ENCODE measurements around the gene IL22RA1.

GRCh38 chr1:24127134-24127800 is 15.7 kb downstream of the IL22RA1 start:
- TF ChIP-seq, protein P1, sequence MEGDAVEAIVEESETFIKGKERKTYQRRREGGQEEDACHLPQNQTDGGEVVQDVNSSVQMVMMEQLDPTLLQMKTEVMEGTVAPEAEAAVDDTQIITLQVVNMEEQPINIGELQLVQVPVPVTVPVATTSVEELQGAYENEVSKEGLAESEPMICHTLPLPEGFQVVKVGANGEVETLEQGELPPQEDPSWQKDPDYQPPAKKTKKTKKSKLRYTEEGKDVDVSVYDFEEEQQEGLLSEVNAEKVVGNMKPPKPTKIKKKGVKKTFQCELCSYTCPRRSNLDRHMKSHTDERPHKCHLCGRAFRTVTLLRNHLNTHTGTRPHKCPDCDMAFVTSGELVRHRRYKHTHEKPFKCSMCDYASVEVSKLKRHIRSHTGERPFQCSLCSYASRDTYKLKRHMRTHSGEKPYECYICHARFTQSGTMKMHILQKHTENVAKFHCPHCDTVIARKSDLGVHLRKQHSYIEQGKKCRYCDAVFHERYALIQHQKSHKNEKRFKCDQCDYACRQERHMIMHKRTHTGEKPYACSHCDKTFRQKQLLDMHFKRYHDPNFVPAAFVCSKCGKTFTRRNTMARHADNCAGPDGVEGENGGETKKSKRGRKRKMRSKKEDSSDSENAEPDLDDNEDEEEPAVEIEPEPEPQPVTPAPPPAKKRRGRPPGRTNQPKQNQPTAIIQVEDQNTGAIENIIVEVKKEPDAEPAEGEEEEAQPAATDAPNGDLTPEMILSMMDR (conservative IDR thresholded peaks at IDR 0.05; ENCODE audit: low read length) = no peak
- TF ChIP-seq EZH2phosphoT487 (IDR thresholded peaks at IDR 0.05; ENCODE audit: borderline replicate concordance, low read depth, low read length) = no peak
